Right lobe of liver (tissue), 4 donors: ENCODE results near the gene XRCC3.

Experiments
- POLR2A ChIP-seq: fragments of 450-650 bp; IDR thresholded peaks from one replicate; pipeline ENCODE4 v1.6.1; 2017; ENCODE audit warnings: antibody characterized with exemption, mild to moderate bottlenecking
- TF ChIP-seq, protein P1 (sequence below), 4 donors: fragments of 200-600 bp in 3 of 4; fragments of 450-650 bp in 1 of 4; IDR thresholded peaks; one replicate each; pipeline versions ENCODE4 v1.5.1 to v1.8.0; 2016 to 2022; ENCODE audit warnings: antibody characterized with exemption in 4 of 4, mild to moderate bottlenecking in 2 of 4
- donor health status: DM: no; HTN: no; CAD: no.
- donor health status: DM: no; HTN: no; CAD: no.
- donor health status: DM: no; HTN: yes; CAD: no.

DNA sequence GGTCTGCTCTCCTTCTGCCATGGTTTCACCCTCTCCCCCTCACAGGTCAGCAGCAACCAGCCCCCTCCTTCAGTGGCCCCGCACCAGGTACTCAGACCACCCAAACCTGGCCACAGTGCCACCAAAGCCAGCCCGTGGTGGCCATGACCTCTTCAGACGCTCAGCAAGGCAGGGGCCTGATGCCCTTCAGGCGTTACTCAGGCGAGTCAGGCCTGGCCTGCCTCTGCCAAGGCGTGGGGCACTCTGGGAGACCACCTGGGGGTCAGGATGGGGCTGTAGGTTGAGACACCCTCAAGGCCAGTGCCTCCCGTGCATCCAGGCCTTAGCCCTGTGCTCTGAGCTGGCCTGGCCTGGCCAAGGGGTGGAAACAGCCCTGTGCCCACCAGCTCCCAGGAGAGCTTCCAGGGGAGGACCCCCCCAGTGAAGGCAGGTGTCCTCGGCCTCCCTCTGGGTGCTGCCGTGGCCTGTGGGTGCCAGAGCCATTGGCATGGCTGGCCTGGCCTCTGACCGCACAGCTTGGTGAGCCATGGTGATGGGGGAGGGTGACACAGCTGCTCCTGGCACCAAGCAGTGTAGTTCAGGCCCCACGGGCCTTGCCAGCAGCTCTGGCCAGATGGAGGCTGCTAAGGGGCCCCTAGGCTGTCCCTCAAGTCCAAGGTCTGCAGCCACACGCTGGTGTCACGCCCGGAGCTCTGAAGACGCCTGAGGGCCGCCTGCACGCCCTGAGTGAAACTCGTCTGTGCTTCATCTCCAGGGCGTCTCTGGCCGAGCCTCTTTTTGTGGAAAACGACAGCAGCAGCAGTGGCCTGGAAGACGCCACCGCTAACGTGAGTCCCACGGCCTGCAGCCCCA, 15.1 kb downstream of the XRCC3 start:
- TF ChIP-seq, protein P1, sequence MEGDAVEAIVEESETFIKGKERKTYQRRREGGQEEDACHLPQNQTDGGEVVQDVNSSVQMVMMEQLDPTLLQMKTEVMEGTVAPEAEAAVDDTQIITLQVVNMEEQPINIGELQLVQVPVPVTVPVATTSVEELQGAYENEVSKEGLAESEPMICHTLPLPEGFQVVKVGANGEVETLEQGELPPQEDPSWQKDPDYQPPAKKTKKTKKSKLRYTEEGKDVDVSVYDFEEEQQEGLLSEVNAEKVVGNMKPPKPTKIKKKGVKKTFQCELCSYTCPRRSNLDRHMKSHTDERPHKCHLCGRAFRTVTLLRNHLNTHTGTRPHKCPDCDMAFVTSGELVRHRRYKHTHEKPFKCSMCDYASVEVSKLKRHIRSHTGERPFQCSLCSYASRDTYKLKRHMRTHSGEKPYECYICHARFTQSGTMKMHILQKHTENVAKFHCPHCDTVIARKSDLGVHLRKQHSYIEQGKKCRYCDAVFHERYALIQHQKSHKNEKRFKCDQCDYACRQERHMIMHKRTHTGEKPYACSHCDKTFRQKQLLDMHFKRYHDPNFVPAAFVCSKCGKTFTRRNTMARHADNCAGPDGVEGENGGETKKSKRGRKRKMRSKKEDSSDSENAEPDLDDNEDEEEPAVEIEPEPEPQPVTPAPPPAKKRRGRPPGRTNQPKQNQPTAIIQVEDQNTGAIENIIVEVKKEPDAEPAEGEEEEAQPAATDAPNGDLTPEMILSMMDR (IDR thresholded peaks at IDR 0.05) = no peak
- no peak for TF ChIP-seq POLR2A
